ENCODE measurements around the gene INPP4A.

The INPP4A gene

GRCh38 chr2:98511981-98512380 is 67.3 kb downstream of the INPP4A start:
- no peaks in the 10 kb centered on the region for H3K36me3 ChIP-seq
- no peaks in the 10 kb centered on the region for H3K9me3 ChIP-seq
- no peak overlapping the region for H3K4me3 ChIP-seq (ENCODE audit: low read depth in 1 of 2, low read length in 1 of 2)
- peaks cover 64 to 69% of the 10 kb centered on the region in 2 experiments for H3K4me1 ChIP-seq (ENCODE audit: control insufficient read depth in 1 of 2, insufficient read depth in 1 of 2, low read depth in 1 of 2, low read length in 1 of 2)
- peak overlapping the region; percentile 82 for H3K27ac ChIP-seq
- TF ChIP-seq CTCF (IDR thresholded peaks at IDR 0.05): no peak
- no peaks in the 10 kb centered on the region for H3K27me3 ChIP-seq

GRCh38 chr2:98512699-98513098 is 68.0 kb downstream of the INPP4A start:
- TF ChIP-seq CTCF (IDR thresholded peaks at IDR 0.05): no peak
- H3K9me3 ChIP-seq: no peaks in the 10 kb centered on the region
- peak overlapping the region; percentile 82 for H3K27ac ChIP-seq
- no peaks in the 10 kb centered on the region for H3K36me3 ChIP-seq
- H3K27me3 ChIP-seq: no peaks in the 10 kb centered on the region
- H3K4me1 ChIP-seq (ENCODE audit: control insufficient read depth in 1 of 2, insufficient read depth in 1 of 2, low read depth in 1 of 2, low read length in 1 of 2): peaks cover 64 to 69% of the 10 kb centered on the region in 2 experiments
- no peak overlapping the region for H3K4me3 ChIP-seq (ENCODE audit: low read depth in 1 of 2, low read length in 1 of 2)

GRCh38 chr2:98514096-98514639 is 69.5 kb downstream of the INPP4A start:
- Histone ChIP-seq H3K36me3 (peaks cover 3% of the 10 kb centered on the region), H3K27me3 (no peaks in the 10 kb centered on the region), H3K4me3 (ENCODE audit: low read depth in 1 of 2, low read length in 1 of 2) (no peak overlapping the region), H3K4me1 (ENCODE audit: control insufficient read depth in 1 of 2, insufficient read depth in 1 of 2, low read depth in 1 of 2, low read length in 1 of 2) (peaks cover 55 to 61% of the 10 kb centered on the region in 2 experiments), H3K9me3 (no peaks in the 10 kb centered on the region), H3K27ac (peak overlapping the region; percentile 82)
- no peak for TF ChIP-seq CTCF (IDR thresholded peaks at IDR 0.05)

GRCh38 chr2:98514879-98515249 is 70.2 kb downstream of the INPP4A start:
- no peak for TF ChIP-seq CTCF (IDR thresholded peaks at IDR 0.05)
- H3K27me3 ChIP-seq: no peaks in the 10 kb centered on the region
- no peaks in the 10 kb centered on the region for H3K9me3 ChIP-seq
- H3K36me3 ChIP-seq: peaks cover 10% of the 10 kb centered on the region
- no peak overlapping the region for H3K4me3 ChIP-seq (ENCODE audit: low read depth in 1 of 2, low read length in 1 of 2)
- peak overlapping the region; percentile 82 for H3K27ac ChIP-seq
- peaks cover 48 to 54% of the 10 kb centered on the region in 2 experiments for H3K4me1 ChIP-seq (ENCODE audit: control insufficient read depth in 1 of 2, insufficient read depth in 1 of 2, low read depth in 1 of 2, low read length in 1 of 2)

- Histone ChIP-seq H3K9me3 (no peaks in the 10 kb centered on the region), H3K4me1 (ENCODE audit: control insufficient read depth in 1 of 2, insufficient read depth in 1 of 2, low read depth in 1 of 2, low read length in 1 of 2) (peaks cover 42 to 48% of the 10 kb centered on the region in 2 experiments), H3K27ac (peak overlapping the region; percentile 82), H3K36me3 (peaks cover 15% of the 10 kb centered on the region), H3K4me3 (ENCODE audit: low read depth in 1 of 2, low read length in 1 of 2) (no peak overlapping the region), H3K27me3 (no peaks in the 10 kb centered on the region)
- TF ChIP-seq CTCF (IDR thresholded peaks at IDR 0.05): no peak
These were observed 70.8 kb downstream of the INPP4A start for GRCh38 chr2:98515250-98515991.

All from neutrophil (primary cell).